NCI-H1417 treated with DMSO at 0.1 percent for 48 hours (cell line): ENCODE measurements around the gene ALDH1A3.
A peak's percentile ranks its signal among the peaks of the same experiment; 100 is the strongest.

Source experiments
- DNase-seq: peaks from one replicate; lab custom pipeline; 2025; lab: John Stamatoyannopoulos, UW

Gene ALDH1A3

DNA sequence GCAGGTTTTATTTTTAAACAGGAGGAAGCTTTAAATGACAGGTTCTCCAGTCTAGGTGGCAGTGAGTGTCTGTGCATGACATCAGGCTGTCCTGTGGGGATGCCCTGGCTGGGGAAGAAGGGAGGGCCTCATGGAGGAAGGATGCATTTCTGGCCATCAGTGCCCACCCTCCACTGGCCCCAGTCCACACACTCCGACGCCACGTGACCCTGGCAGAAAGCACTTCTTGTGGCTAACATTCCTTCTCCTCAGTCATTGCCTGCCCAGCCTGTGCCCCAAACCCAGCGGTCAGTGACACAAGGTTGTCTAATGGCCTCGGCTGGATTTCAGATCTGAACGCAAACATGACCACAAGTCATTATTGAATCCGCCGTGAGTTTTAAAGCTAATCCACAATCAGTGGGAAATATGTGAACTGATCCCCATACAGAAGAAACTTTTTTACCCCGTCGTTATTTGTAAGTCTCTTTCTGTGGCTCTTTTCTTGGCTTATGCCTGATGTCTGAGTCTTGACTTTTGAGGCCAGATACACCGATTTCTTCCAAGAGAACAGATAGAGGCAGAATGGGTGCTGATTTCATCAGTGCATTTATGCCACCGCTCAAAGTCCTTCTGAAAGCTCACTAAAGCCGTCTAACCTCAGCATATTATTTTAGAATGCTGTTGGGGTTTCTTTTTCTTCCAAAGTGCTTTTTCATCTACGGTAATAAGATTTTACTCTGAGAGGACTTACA is 22.2 kb downstream of the ALDH1A3 start:
- DNase-seq, result no peak

DNA sequence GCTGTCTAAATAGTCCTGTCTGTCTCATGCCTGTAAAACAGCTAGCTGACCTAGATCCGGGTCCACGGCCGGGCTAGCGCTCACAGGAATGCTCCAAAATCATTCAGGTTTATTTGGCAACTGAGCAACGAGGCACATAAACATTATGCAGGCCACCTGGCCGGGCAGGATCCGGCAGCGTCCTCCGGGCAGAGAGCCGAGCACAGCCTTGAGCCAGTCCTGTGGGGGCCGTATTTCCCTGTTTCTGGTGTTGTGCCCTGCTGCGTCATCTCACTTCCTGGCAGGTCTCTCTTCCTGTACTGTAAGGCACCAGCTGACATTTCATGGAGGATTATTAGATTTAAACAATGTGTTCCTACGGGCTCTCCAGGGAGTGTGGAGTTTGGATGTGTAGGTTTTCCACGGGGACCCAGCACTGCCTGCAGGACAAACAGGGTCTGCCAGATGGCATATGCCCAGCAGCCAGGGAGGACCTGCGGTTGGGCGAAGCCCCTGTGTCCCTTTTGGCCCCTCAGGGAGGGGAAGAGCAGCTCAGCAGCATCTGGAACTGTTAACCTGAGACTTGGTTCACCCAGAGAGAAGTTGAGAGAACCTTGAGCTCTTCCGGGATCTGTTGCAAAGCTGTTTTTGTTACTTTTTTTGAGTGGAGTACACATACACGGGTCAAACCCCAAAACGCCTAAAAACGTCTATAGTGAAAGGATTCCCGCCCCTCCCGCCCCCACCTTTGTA is 23.0 kb downstream of the ALDH1A3 start:
- no peak for DNase-seq

- DNase-seq, result no peak
These were observed 23.5 kb downstream of the ALDH1A3 start for GRCh38 chr15:100903168-100903554.

DNA sequence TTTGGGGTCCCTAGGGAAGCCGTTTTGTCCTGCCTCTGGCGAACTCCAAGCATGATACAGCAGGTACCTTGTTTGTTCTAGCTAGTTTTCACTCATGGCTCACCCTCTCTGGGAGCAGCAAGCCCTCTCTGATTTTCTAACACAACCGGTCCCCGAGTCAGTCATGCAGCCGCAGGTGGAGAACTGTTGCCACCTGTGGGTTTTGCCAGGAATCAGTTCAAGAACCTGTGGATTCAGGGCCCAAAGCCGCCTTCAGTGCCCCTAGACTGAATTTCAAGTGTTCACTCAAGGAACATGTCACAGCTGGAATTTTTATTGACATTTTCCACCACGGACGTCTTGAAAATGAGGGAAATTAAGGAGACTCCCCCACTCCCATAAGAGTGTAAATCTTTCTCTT is 26.2 kb downstream of the ALDH1A3 start:
- DNase-seq, result no peak

- DNase-seq, result no peak
These were observed 28.8 kb downstream of the ALDH1A3 start for GRCh38 chr15:100908466-100908865.

DNA sequence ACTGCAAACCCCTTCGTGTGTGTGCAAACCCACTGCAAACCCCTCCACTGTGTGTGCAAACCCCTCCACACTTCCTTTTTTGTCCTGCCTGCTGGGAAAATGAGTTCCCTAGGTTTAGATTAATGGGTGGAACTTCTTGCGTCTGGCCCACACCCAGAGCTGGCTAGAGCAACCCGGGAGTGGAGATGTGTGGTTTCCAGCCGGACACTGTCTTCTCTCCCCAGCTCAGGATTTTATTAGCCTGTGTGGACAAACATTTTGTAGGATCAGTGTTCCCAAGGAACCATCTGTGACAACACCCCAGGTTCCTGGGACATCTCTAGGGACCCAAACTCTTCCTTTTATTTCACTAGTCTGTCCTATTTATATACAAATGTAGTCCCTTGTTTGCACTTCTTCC is 29.9 kb downstream of the ALDH1A3 start:
- DNase-seq, result no peak

DNA sequence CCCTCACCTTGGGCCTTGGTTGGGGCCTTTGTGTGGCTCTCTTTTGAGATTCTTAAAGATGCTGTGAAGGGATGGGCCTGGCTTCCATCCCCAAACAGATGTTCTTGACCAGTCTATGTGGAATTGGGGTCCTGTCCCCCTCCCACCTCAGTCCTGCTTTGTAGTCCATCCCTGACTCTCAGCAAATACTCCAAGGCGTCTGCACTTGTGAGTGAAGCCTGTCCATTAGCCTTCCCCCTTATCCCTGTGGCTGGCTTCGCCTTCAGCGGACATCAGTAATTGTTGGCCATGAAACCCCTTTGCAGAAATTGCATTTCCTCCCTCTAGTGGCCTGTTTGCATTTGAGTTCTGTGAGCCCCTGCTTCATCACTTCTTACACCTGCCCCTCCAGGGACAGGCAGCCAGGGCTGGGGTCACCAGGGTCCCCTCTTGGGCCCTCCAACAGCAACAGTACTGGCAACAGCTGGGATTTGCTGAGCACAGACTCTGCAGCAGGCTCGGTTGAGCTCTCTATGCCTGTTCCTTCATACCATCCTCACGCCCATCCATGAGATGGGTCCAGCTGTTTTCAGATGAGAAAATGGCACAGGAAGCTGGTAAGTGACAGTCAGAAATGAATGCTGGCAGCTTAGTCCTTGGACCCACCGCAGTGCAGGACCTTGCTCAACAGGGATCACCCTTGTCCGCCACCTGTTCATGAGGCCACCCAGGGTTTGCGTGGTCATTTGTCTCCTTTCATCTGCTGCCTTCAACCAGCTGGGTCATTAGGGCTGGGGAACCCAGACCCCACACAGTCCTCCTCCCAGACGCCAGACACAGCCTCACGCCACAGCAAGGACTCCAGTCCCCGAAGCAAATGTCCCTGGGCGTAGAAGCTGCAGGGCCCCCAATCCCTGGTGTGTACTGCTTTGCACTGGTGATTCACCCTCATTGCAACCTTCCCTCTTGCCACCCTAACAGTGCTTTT is 30.6 kb downstream of the ALDH1A3 start:
- DNase-seq, result no peak

DNA sequence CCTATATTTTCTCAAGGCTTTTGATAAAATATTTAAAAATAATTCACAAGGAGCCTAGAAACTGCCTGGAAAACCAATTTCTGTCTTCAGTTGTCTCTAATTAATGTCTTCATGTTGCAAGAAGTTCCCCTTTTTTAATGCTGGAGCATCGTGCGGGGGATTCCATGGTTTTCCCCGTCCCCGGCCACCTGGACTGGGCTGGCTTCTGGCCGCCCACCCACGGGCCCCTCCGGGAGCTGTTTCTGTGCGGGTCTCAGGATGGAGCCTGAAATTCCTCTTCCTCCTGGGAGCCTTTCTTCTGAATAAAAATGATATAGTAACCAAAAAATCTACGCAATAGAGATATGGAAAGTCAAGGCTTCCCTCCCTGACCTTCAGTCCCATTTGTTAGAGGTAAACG is 31.5 kb downstream of the ALDH1A3 start:
- DNase-seq, result no peak

GRCh38 chr15:100913961-100914360 is 34.3 kb downstream of the ALDH1A3 start:
- no peak for DNase-seq

DNA sequence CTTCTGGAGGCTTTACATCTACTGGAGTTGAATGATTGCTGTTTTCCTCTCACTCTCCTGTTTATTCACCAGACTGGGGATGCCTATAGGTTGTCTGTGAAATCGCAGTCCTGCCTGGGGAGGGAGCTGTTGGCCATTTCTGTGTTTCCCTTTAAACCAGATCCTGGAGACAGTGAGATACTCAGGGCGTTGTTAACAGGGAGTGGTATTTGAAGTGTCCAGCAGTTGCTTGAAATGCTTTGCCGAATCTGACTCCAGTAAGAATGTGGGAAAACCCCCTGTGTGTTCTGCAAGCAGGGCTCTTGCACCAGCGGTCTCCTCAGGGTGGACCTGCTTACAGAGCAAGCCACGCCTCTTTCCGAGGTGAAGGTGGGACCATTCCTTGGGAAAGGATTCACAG is 35.2 kb downstream of the ALDH1A3 start:
- DNase-seq, result no peak

GRCh38 chr15:100918034-100918689 is 38.5 kb downstream of the ALDH1A3 start:
- DNase-seq, result peak; percentile 16

DNA sequence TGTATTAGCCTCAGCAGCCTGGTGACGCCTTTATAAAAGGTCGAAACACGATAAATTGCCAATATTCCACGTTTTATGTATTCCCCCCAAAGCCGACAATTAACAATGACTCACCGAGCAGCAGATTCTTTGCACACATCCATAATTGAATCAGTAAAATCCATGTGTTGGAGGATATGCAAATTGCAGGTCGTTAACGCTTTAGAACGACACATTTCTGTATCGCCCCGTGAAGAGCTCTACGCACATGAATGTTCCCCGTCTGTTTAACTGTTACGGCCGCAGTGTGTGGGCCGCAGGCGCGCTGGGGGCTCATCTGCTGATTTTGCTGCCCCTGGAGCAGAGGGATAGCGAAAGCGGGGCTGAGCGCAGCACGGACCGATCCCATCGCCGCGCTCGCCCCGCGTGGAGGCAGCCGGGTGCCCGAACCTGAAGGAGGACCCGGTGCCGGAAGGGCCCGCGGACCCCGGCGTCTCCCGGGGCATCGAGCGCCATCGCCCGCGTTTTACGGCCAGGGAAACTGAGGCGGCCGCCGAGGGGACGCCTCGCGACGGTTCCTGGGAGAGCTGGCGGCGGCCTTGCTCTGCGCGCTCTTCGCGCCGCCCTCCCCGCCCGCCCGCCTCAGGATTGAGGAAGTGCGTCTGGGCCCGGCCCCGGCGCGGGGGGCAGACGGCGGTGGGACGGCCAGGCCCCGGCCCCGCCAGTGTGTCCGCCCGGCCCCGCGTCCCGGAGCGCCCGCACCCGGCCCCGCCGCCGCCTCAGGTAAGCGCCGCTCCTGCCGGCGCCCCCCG is 39.3 kb downstream of the ALDH1A3 start, which contains the start of gene LRRK1:
Gene LRRK1 (plus strand): TSS at position 668 of the 791 bp plus-strand sequence. CDS start 5,276 bp downstream, outside the sequence.
- DNase-seq, result no peak

DNA sequence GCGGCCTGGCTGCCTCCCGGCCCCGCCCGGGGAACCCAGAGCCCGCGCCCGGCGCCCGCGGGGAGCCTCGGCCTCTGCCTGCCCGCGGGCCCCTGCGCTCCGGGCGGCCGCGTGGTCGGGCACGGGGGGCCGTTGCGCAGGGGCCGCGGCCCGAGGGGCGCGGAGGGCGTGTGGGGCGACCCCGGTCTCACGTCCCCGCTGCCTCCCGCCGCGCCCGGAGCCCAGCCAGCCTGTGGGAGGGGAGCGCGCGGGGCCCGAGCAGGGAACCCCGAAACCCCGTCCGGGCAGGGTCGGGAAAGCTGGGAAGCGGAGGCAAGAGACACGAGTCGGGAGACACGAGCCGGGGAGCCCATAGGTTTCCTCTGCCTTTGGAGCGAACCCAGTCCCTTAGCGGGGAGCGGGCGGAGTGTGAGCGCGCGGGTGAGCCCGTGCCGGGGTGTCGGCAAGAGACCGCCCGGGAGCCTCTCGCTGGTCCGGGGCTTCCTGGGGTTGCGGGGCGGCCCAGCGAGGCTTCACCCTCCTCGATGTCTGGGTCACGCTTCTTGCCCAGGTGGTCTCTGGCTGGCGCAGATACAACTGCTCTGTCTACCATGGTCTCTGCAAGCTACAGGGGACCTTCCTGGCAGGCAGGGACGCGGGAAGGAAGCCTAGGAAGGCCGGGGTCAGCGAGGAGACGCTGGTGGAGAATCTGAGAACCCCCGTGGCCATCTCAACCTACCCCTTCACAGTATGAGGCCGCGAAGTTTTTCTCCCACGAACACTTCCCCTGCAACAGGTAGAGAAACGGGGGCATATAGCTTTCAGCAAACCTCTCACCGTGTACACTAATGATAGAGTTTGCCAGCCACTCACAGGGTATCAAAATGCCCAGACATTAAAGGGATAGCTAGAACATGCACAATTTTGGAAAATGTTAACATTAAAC is 40.1 kb downstream of the ALDH1A3 start:
- DNase-seq, result no peak

- no peak for DNase-seq
These were observed 41.0 kb downstream of the ALDH1A3 start for GRCh38 chr15:100920516-100921135.

DNA sequence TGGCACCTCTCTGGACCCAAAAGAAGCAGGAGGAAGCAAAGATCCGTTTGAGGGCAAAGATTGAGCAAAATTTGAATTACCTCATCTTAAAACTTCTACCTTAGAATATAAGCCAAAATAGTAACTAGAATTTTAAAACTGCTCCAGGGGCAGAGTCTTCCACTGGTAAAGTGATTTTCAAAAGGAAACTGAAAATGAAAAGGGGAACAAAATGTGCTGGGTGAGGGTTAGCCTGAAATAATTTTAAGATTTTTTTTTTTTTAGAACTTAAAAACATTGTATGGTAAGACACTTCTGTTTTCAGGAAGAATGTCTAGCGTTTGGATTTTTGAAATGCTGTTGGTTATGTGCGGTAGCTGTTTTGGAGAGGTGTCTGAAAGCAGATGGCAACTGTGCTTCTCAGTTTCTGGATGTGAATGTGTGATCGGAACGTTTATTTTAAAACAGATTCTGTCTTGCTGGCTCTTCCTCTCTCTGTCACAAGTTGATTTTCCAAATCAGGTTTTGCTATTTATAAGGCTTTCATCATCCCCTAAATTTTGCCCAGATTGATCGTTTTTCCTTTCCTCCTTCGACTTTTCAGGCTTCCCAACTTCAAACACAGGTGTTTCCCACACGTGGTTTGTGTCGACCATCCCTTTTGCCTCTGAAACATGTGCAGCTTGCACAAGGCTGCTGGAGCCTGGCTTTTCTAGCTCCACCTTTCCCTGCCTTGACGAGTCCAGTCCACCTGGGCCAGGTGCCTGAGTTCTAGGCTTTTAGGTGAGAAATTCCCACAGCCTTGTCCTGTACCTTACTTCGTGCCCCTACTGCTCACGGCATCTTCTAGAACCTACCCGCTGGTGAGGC is 42.8 kb downstream of the ALDH1A3 start:
- DNase-seq, result no peak

DNA sequence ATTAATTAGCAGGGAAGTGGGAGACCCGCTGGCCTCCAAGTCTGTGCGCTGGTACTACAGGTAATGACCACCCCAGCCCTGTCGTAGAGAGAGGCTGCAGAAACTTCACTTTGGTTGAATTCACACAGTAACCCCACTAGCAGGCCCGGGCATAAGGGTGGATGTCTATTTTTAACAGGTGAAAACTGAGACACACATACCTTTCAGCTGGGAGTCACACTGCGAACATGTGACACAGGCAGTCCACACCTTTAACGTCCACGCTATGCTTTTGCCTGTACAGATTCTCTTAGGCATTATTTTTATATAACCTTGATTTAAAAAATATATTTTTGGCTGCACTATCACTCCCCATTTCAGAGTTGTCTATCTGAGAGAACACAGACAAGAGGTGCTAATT is 43.4 kb downstream of the ALDH1A3 start:
- DNase-seq, result no peak

DNA sequence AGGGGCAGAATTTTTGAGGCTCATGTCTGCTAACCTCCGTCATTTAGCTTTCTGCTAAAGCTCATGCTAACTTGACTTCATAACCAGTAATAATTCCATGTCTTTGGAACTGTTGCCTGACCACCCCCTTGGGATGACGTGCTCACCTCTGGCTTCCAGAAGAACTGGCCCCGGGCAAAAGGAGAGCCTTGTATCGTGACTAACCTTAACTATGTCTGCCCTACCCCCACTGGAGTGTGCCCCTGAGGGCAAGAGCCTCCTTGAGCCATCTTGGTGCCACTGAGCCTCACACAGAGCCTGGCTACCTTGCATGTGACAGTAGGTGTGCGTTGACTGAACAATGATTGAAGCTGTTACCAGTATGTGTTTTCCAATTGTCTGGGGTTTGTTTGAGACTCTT is 44.3 kb downstream of the ALDH1A3 start:
- DNase-seq, result no peak

DNA sequence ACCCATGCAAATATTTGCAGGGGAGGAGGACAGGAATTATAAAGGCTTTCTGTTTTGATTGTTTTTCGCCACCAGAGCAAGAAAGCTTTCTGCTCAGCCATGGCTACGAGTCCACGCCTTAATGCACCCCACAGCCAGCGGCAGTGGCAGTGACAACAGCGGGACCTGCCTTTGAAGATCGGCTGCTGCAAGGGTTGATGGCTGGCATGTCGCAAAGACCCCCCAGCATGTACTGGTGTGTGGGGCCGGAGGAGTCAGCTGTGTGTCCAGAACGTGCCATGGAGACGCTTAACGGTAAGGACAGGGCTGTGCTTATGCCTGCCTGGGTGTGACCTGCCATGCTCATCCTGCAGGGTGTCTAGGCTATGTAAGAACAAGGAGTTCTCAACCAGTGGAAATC is 44.8 kb downstream of the ALDH1A3 start:
- DNase-seq, result no peak

GRCh38 chr15:100925480-100925879 is 45.8 kb downstream of the ALDH1A3 start:
- no peak for DNase-seq
